Ammon's horn (tissue), 1 donor: ENCODE measurements around the gene ARHGEF7.

Experiments used
- DNase-seq: peaks from one replicate; pipeline ENCODE4 v3.0.0-alpha.2; 2016; ENCODE audit warnings: low spot score

The ARHGEF7 gene

GRCh38 chr13:111304603-111305289 lies 189.6 kb downstream of the ARHGEF7 start:
- no peak for DNase-seq

- DNase-seq, result no peak
Observed at GRCh38 chr13:111312944-111313590, 198.0 kb downstream of the ARHGEF7 start.

- DNase-seq, result no peak
Observed at GRCh38 chr13:111313911-111314425, 198.9 kb downstream of the ARHGEF7 start.

GRCh38 chr13:111314852-111315251 lies 199.7 kb downstream of the ARHGEF7 start:
- DNase-seq, result no peak

GRCh38 chr13:111315347-111315995 lies 200.4 kb downstream of the ARHGEF7 start:
- DNase-seq, result no peak

- DNase-seq, result no peak
Observed at GRCh38 chr13:111316161-111316730, 201.1 kb downstream of the ARHGEF7 start.

- no peak for DNase-seq
Observed at GRCh38 chr13:111317042-111317550, 202.0 kb downstream of the ARHGEF7 start.

GRCh38 chr13:111317571-111318345 lies 202.6 kb downstream of the ARHGEF7 start:
- no peak for DNase-seq

GRCh38 chr13:111318386-111318785 lies 203.3 kb downstream of the ARHGEF7 start:
- no peak for DNase-seq

- DNase-seq, result no peak
Observed at GRCh38 chr13:111319521-111319920, 204.4 kb downstream of the ARHGEF7 start.

- no peak for DNase-seq
Observed at GRCh38 chr13:111319998-111320911, 205.1 kb downstream of the ARHGEF7 start, which contains the start of gene TEX29. TEX29 (plus strand) TSS chr13:111320642; CDS start chr13:111320891, 249 bp downstream.

- DNase-seq, result no peak
Observed at GRCh38 chr13:111322001-111322915, 207.1 kb downstream of the ARHGEF7 start.

GRCh38 chr13:111322916-111323331 lies 207.8 kb downstream of the ARHGEF7 start:
- no peak for DNase-seq

GRCh38 chr13:111323549-111323948 lies 208.4 kb downstream of the ARHGEF7 start:
- no peak for DNase-seq

GRCh38 chr13:111323950-111324651 lies 209.0 kb downstream of the ARHGEF7 start:
- DNase-seq, result no peak

GRCh38 chr13:111324736-111325135 lies 209.6 kb downstream of the ARHGEF7 start:
- no peak for DNase-seq

- no peak for DNase-seq
Observed at GRCh38 chr13:111325146-111325890, 210.2 kb downstream of the ARHGEF7 start.
